ENCODE data around the gene AFF3.

- no peak for TF ChIP-seq CTCF (IDR thresholded peaks at IDR 0.05)
- TF ChIP-seq POLR2A (IDR thresholded peaks at IDR 0.05): no peak
Observed at GRCh38 chr2:99682275-99683060, 459.9 kb downstream of the AFF3 start.

Data from right lobe of liver (tissue), 4 donors.